ENCODE measurements around the gene RALGAPA1. TPM values are rescaled to one million over a fixed set of nuclear protein-coding genes. Genes with fewer than 3 reads are reported as not detected.

Gene RALGAPA1
- total RNA-seq, 3 donors from 2014 or later: 37.3 to 44.2 (median 41.9) TPM

Other genes starting within 250 kb of the RALGAPA1 start
- 1 to 10 TPM; 7.1 to 7.6 (median 7.3) TPM for gene BRMS1L, start 17.0 kb upstream of the RALGAPA1 start, total RNA-seq